ENCODE data around the gene BTG3. TPM values are rescaled to one million over a fixed set of nuclear protein-coding genes. Genes with fewer than 3 reads are reported as not detected.

Gene BTG3
- polyA plus RNA-seq, 1 donor = 39.4 TPM

Other genes with a start within 250 kb of the BTG3 start
- gene CXADR, start 99.9 kb downstream of the BTG3 start, polyA plus RNA-seq = 56.5 TPM
- 9.7 TPM for gene C21orf91, start 206.5 kb upstream of the BTG3 start, polyA plus RNA-seq